Activated CD4-positive, alpha-beta T cell treated with anti-CD3 and anti-CD28 coated beads, Interleukin-2, amount 50 U/mL, for 48 hours (primary cell): Measurements from ENCODE around the gene ACOT7.

Experiments used
- DNase-seq, 2 experiments: peaks; one replicate each; pipeline ENCODE4 v3.0.0-alpha.2; 2020

Gene ACOT7

GRCh38 chr1:6424000-6424565 is 30.5 kb upstream of the ACOT7 start:
- DNase-seq, result peak in 1 of 2 experiments; percentile 13

GRCh38 chr1:6423321-6423999 is 29.9 kb upstream of the ACOT7 start:
- peak; percentile 76 to 80 for DNase-seq

- no peak for DNase-seq
These were observed 27.7 kb upstream of the ACOT7 start for GRCh38 chr1:6421266-6421665.

DNA sequence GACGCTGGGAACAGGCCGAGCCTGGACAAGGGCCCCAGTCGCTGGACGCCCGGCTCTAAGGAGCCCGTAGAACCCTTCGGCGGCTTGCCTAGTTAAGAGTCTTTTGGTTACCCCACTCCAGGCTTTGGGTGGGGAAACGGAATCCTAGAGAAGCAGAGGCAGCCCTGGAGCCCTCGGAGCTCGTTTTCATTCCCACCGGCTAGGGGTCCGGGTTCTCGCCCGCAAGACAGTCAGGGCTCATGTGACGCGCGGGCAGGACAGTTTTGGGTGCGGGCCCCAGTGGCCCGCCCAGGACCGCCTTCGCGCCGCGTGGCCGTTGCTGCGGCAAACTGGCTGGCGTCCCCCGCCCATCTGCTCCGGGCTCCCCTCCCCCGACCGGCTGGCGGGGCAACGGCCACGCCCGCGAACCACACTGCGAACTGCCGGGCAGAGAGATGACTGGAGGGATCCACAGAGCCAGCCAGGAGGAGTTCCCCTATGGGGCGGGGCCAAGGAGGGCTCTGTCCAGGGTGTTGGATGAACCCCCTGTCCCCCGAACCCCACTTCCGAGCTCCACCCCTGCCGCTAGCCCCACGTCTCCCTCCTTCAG is 27.0 kb upstream of the ACOT7 start:
- peak in 1 of 2 experiments; percentile 22 for DNase-seq

GRCh38 chr1:6419804-6420453 is 26.4 kb upstream of the ACOT7 start, which contains the start of gene HES2:
TSS of gene HES2 (minus strand) at chr1:6419919. CDS start at chr1:6419820, 99 bp downstream.
- peak in 1 of 2 experiments; percentile 29 for DNase-seq

GRCh38 chr1:6419397-6419803 is 25.8 kb upstream of the ACOT7 start:
- no peak for DNase-seq

DNA sequence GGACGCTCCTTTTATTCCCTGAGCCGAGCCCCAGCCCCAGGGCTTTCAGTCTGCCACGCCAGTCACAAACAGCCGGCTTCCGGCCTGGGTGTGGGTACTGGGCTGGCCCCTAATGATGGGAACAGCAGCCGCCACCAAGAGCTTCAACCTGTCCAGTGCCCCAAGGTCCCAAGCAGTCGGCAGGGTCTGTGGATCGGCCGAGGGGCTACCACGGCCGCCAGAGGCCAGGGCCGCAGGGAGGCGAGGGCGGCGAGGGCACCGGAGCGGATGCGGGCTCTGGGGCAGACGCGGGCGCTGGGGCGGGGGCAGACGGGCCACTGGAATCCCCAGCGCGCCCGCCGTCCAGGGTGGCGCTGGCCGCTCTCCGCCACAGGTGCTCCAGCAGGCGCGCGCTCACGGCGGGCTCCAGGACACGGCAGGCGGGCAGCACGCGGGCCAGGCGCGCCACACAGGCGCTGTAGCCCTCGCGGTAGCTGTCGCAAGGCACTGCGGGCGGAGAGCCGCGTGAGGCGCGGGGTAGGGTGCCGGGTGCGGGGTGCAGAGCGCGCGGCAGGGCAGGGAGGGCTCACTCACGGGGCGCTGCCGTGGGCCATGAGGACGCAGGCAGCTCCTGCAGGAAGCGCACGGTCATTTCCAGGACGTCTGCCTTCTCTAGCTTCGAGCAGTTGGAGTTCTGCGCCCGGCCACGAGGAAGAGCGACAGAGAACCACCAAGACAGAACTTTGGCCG is 25.3 kb upstream of the ACOT7 start:
- DNase-seq, result no peak

GRCh38 chr1:6417961-6418667 is 24.5 kb upstream of the ACOT7 start:
- DNase-seq, result no peak

- DNase-seq, result no peak
These were observed 23.3 kb upstream of the ACOT7 start for GRCh38 chr1:6416906-6417305.

DNA sequence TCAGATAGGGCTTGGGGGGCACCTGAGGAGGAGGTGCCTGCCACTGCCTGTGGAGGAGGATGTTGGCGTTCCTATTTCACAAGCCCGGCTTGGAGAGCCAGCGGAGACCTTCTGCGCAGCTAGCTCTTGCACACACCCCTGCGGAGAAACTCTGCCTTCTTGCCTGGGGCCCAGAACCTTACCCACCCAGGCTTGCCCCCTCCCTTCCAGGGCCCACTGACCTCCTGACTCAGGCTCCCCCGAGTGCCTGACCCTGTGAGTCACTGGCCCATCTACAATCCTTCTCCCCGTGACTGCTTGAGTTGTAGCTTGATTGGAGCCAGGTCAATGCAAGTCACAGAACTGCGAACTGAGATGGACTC is 22.7 kb upstream of the ACOT7 start:
- DNase-seq, result no peak

DNA sequence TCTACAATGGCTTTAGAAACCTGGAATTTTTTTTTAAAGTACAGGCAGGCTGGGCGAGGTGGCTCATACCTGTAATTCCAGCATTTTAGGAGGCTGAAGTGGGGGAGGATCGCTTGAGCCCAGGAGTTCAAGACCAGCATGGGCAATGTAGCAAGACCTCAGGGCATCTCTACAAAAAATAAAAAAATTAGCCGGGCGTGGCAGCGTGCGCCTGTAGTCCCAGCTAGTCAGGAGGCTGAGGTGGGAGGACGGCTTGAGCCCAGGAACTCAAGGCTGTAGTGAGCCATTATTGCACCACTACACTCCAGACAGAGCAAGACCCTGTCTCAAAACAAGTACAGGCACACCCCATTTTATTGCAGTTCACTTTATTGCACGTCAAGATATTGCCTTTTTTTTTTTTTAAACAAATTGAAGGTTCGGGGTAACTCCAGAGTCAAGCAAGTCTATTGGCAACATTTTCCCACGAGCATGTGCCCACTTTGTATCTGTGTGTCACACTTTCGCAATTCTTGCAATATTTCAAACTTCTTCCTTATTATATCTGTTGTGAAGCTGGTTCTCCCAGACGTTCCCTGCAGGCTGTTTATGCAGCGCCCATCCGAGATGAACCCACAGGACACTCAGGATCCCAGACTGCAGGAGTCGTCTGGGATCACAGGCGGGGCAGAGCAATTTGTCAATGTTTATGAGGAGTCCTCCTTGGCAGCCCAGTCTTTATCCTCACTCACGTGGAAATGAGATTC is 21.5 kb upstream of the ACOT7 start:
- DNase-seq, result no peak

GRCh38 chr1:6414443-6414844 is 20.9 kb upstream of the ACOT7 start:
- DNase-seq, result peak; percentile 43 to 62

- no peak for DNase-seq
These were observed 19.3 kb upstream of the ACOT7 start for GRCh38 chr1:6412896-6413295.

GRCh38 chr1:6410248-6410893 is 16.8 kb upstream of the ACOT7 start:
- DNase-seq, result no peak

DNA sequence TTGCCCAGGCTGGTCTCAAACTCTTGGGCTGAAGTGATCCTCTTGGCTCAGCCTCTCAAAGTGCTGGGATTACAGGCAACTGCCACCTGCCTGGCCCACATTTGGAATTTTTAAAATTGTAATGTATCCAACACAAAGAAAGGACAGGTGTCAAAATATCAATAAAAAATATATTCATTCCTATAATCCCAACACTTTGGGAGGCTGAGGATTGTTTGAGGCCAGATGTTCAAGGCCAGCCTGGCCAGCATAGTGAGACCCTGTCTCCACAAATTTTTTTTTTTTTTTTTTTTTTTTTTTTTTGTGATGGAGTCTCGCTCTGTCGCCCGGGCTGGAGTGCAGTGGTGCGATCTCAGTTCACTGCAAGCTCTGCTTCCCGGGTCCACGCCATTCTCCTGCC is 16.2 kb upstream of the ACOT7 start:
- no peak for DNase-seq

DNA sequence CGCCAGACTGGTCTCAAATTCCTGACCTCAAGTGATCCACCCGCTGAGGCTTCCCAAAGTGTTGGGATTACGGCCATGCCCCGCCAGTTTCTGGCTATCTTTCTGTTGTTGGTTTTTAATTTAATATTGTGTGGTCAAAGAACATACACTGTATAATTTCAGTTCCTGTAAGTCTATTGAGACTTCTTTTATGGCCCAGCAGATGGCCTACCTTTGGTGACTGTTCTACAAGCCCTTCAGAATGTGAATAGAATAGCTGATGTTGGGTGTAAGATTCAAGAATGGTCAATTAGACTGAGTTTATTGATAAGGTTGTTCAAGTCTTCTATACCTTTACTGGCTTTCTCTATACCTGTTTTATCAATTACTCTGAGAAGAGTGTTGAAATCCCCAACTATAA is 15.5 kb upstream of the ACOT7 start:
- DNase-seq, result no peak

- DNase-seq, result no peak
These were observed 14.5 kb upstream of the ACOT7 start for GRCh38 chr1:6408023-6408422.

- DNase-seq, result no peak
These were observed 8.1 kb upstream of the ACOT7 start for GRCh38 chr1:6401673-6402072.

DNA sequence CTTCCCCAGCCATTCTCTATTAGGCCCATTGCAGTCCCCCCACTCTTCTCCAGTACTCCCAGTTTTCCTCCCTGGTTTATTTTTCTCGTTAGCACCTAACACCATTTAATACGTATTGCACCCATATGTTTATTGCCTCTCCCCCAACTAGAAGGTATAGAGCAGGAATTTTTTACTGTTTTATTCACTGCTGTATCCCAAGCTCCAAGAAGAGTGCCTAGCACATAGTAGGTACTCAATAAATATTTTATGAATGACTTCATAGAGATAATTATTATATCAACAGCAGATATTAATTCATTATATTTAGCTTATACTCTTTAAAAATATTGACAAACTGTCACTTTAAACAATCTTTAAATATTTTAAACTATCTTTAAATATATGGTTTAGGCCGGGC is 5.7 kb upstream of the ACOT7 start:
- DNase-seq, result no peak

- DNase-seq, result no peak
These were observed 4.4 kb upstream of the ACOT7 start for GRCh38 chr1:6397844-6398441.

- no peak for DNase-seq
These were observed 3.4 kb upstream of the ACOT7 start for GRCh38 chr1:6396998-6397397.
